GM12864 (cell line): ENCODE data around the gene TMEM212.

ENCODE experiments used
- DNase-seq: peaks from one replicate; pipeline ENCODE4 v3.0.0-alpha.2; 2011; ENCODE audit warnings: low read depth
- H3K4me3 ChIP-seq: 2 replicates; pipeline ENCODE4 v1.5.1; 2011; ENCODE audit warnings: mild to moderate bottlenecking, low read depth, low read length, control low read depth
- CTCF ChIP-seq: IDR thresholded peaks from 2 replicates; pipeline ENCODE4 v1.5.1; 2011; ENCODE audit warnings: low read depth, mild to moderate bottlenecking, moderate library complexity, low read length, control low read depth, inconsistent platforms; ENCODE audit errors: missing control alignments

The TMEM212 gene

DNA sequence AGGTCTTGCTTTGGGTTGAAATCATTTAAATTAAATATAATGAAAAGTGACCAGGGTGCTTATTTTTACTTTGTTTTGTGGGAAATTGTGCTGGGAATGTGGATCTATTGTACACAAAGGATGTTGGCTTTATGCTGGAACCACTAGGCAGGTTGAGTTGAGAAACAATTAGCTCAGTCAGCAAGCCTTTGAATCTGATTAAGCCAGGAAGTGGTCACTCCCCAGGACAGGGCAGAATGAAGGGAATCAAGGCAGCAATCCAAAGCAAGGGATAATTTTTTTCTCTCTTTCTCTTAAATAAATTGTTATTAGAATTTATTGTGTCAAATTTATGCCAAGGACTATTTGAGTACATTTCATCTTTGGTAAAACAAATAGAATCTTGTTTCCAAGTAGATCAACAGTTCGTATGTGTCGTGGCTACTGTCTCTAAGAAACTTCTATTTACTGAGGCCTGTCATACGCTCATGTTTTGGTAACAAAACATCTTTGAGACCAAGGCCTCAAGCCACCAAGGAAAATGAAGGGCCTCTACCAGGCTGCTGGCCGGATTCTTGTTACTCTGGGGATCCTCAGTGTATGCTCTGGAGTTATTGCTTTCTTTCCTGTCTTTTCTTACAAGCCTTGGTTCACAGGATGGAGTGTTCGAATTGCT is at the start of gene TMEM212:
TSS of gene TMEM212 (plus strand) at position 486 of the 655 bp plus-strand sequence. CDS start at position 521, 35 bp downstream.
- TF ChIP-seq CTCF, result no peak
- no peak for DNase-seq
- H3K4me3 ChIP-seq, result no peak within 1 kb of the TSS

- no peak for DNase-seq
- no peak overlapping the region for H3K4me3 ChIP-seq
- TF ChIP-seq CTCF, result no peak
Observed at GRCh38 chr3:171796625-171797264, 46.4 kb upstream of the TMEM212 start.

DNA sequence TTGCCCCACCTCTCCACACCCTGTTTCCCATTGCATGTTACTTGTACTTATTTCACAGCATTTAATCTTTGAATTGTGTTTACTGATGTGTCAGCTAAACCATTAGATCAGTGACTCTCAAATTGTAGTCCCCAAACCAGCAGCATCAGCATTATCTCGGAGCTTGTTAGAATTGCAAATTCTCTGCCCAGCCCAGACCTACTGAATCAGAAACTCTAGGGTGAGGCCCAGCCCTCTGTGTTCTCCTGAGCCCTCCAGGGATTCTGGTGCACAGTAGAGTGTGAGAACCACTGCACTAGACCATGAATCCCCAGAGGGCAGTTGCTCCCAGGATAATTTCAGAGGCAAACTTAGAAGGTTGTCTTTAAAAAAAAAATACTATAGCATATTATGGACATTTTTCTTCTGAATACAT is 45.9 kb upstream of the TMEM212 start:
- no peak for DNase-seq
- no peak overlapping the region for H3K4me3 ChIP-seq
- no peak for TF ChIP-seq CTCF

DNA sequence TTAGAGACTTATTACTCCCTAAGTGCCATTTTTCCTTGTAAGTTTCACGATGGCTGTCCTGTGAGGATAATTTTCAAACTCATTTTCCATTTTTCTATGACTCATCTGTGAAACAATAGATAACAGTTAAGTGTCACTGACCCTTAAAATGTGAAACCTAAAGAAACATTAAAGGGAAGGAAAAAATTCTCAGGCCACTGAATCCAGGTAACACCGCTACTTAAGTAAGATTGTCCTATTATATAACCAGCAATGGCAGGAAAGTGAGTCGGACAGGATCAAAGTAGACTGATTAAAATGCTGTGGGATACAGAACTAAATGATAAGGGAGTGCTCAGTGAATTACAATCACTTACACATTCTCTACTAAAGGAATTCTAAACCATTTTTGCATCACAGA is 45.3 kb upstream of the TMEM212 start:
- no peak for DNase-seq
- no peak overlapping the region for H3K4me3 ChIP-seq
- no peak for TF ChIP-seq CTCF

GRCh38 chr3:171799501-171799900 is 43.6 kb upstream of the TMEM212 start:
- no peak overlapping the region for H3K4me3 ChIP-seq
- DNase-seq, result no peak
- no peak for TF ChIP-seq CTCF

- TF ChIP-seq CTCF, result no peak
- H3K4me3 ChIP-seq, result no peak overlapping the region
- no peak for DNase-seq
Observed at GRCh38 chr3:171801738-171802589, 41.2 kb upstream of the TMEM212 start.
